Neural cell (in vitro differentiated cells): Measurements from ENCODE around the gene CIRBP. TPM values are rescaled to one million over a fixed set of nuclear protein-coding genes. Genes with fewer than 3 reads are reported as not detected.
A peak's percentile ranks its signal among the peaks of the same experiment; 100 is the strongest.

Experiments
- H2AFZ ChIP-seq: fragments of 200-600, 300-800 bp; sonication (generic), shearing (Covaris generic); 2 replicates; pipeline ENCODE4 v1.6.0; 2014; ENCODE audit warnings: low read depth, mild to moderate bottlenecking, antibody characterized with exemption, low read length, moderate library complexity
- H3F3A ChIP-seq: fragments of 200-600 bp; shearing (Covaris generic); 2 replicates; pipeline ENCODE4 v1.6.1; 2016; ENCODE audit warnings: mild to moderate bottlenecking, moderate library complexity, mixed read lengths, antibody characterized with exemption, low read length; ENCODE audit not compliant: insufficient read depth, poor library complexity, severe bottlenecking
- H3K27ac ChIP-seq: fragments of 200-600, 300-800 bp; sonication (generic), shearing (Covaris generic); 2 replicates; pipeline ENCODE4 v1.5.1; 2014; ENCODE audit warnings: mild to moderate bottlenecking, low read length, moderate library complexity
- H3K27me3 ChIP-seq: fragments of 300-800, 200-600 bp; sonication (generic), shearing (Covaris generic); 2 replicates; pipeline ENCODE4 v1.6.0; 2014; ENCODE audit warnings: mild to moderate bottlenecking, low read depth, low read length, moderate library complexity; ENCODE audit not compliant: insufficient read depth
- H3K36me3 ChIP-seq: fragments of 300-800, 200-600 bp; sonication (generic), shearing (Covaris generic); 2 replicates; pipeline ENCODE4 v1.5.1; 2014; ENCODE audit warnings: mild to moderate bottlenecking, antibody characterized with exemption, low read length, moderate library complexity; ENCODE audit not compliant: insufficient read depth
- H3K4me2 ChIP-seq: fragments of 300-800, 200-600 bp; sonication (generic), shearing (Covaris generic); 2 replicates; pipeline ENCODE4 v1.6.0; 2014; ENCODE audit warnings: mild to moderate bottlenecking, low read length
- H3K4me3 ChIP-seq: fragments of 300-800, 200-600 bp; sonication (generic), shearing (Covaris generic); 2 replicates; pipeline ENCODE4 v1.5.1; 2014; ENCODE audit warnings: mild to moderate bottlenecking, low read length, moderate library complexity
- H3K79me2 ChIP-seq: fragments of 200-600 bp; shearing (Covaris generic); replicated peaks from 2 replicates; pipeline ENCODE4 v1.6.0; 2014; ENCODE audit warnings: mild to moderate bottlenecking, low read length, moderate library complexity; ENCODE audit not compliant: insufficient read depth
- H3K9ac ChIP-seq: fragments of 300-800, 200-600 bp; sonication (generic), shearing (Covaris generic); 2 replicates; pipeline ENCODE4 v1.6.1; 2016; ENCODE audit warnings: mild to moderate bottlenecking, low read length, mixed read lengths
- H3K9me2 ChIP-seq: fragments of 200-600 bp; shearing (Covaris generic); 2 replicates; pipeline ENCODE4 v1.6.1; 2016; ENCODE audit warnings: mild to moderate bottlenecking, low read length, mixed read lengths; ENCODE audit not compliant: insufficient read depth
- H3K9me3 ChIP-seq: fragments of 200-600, 300-800 bp; sonication (generic), shearing (Covaris generic); 2 replicates; pipeline ENCODE4 v1.6.1; 2016; ENCODE audit warnings: mild to moderate bottlenecking, mixed run types, low read length, moderate library complexity, mixed read lengths
- H4K20me1 ChIP-seq: fragments of 200-600 bp; shearing (Covaris generic); 2 replicates; pipeline ENCODE4 v1.6.1; 2016; ENCODE audit warnings: mild to moderate bottlenecking, mixed run types; ENCODE audit not compliant: insufficient read depth
- EP300 ChIP-seq: fragments of 450-650 bp; conservative IDR thresholded peaks from 2 replicates; pipeline ENCODE4 v1.6.1; 2014; ENCODE audit warnings: antibody characterized with exemption, mild to moderate bottlenecking, moderate library complexity; ENCODE audit not compliant: poor library complexity, severe bottlenecking
- EZH2 ChIP-seq: fragments of 200-600, 300-800 bp; shearing (Covaris generic), sonication (generic); IDR thresholded peaks from 2 replicates; pipeline ENCODE4 v1.6.1; 2014; ENCODE audit warnings: antibody characterized with exemption, low read length, borderline replicate concordance, mild to moderate bottlenecking; ENCODE audit not compliant: insufficient read depth, poor library complexity, severe bottlenecking
- MXI1 ChIP-seq: fragments of 450-650 bp; conservative IDR thresholded peaks from 2 replicates; pipeline ENCODE4 v1.6.1; 2014; ENCODE audit warnings: antibody characterized with exemption, mild to moderate bottlenecking; ENCODE audit not compliant: poor library complexity, severe bottlenecking
- POLR2AphosphoS5 ChIP-seq: IDR thresholded peaks from 2 replicates; pipeline ENCODE4 v1.6.1; 2012
- RAD21 ChIP-seq: fragments of 450-650 bp; conservative IDR thresholded peaks from 2 replicates; pipeline ENCODE4 v1.6.1; 2014; ENCODE audit warnings: antibody characterized with exemption, mild to moderate bottlenecking, moderate library complexity
- SMC3 ChIP-seq: fragments of 450-650 bp; conservative IDR thresholded peaks from 2 replicates; pipeline ENCODE4 v1.6.1; 2014; ENCODE audit warnings: antibody characterized with exemption, mild to moderate bottlenecking, moderate library complexity; ENCODE audit not compliant: poor library complexity
- TAF1 ChIP-seq: IDR thresholded peaks from 2 replicates; pipeline ENCODE4 v1.6.1; 2012; ENCODE audit warnings: low read depth
- polyA plus RNA-seq: library from polyadenylated mRNA; depleted of rRNA; stranded (reverse); fragments of >200 nt; gene quantifications from 2 replicates; pipeline ENCODE4 v1.2.3, GENCODE V29; 2014
- TF ChIP-seq, protein P1 (sequence below): fragments of 450-650 bp; IDR thresholded peaks from 2 replicates; pipeline ENCODE4 v1.5.1; 2014; ENCODE audit warnings: antibody characterized with exemption, mild to moderate bottlenecking, moderate library complexity; ENCODE audit not compliant: poor library complexity, severe bottlenecking
- TF ChIP-seq, protein P2 (sequence below): IDR thresholded peaks from 2 replicates; pipeline ENCODE4 v1.6.1; 2012; ENCODE audit warnings: borderline replicate concordance

CIRBP gene
- polyA plus RNA-seq, 1 donor from 2014 or later = 1,663 TPM

DNA sequence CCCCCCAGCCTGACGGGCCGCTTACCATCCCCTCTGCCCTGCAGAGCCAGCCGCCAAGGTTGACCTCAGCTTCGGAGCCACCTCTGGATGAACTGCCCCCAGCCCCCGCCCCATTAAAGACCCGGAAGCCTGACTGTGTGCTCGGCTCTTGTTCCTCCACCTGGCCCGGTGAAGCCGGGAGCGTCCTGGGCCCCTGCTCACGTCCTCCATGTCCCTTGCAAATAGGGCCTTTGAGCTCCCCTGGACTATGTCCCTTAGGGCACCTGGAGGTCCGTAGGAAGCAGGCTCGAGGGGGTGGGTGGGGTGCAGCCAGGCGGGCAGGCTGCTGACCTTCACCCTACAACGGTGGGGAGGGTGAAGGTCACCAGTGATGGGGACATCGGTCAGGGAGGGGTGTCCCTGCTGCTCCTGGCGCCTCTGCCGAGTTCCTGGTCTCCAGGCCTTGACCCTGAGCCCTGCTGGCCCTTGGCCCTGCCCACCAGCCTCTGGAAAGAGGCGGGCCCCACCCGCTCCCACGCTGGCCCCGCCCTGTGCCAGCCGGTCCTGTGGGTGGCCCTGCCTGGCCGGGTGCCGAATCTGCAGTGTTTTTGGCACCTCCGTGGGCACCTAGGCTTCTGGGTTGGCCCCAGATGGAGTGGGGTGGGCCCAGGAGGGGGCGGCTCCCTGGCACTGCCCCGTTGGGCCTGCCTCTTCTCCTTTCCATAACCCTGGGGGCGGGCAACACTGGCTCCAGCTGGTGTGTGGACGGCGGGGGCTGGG lies 24.3 kb upstream of the CIRBP start:
- peak overlapping the region; percentile 30 for H3K4me3 ChIP-seq
- H3K79me2 ChIP-seq = peaks cover 10% of the 10 kb centered on the region
- TF ChIP-seq, protein P1, sequence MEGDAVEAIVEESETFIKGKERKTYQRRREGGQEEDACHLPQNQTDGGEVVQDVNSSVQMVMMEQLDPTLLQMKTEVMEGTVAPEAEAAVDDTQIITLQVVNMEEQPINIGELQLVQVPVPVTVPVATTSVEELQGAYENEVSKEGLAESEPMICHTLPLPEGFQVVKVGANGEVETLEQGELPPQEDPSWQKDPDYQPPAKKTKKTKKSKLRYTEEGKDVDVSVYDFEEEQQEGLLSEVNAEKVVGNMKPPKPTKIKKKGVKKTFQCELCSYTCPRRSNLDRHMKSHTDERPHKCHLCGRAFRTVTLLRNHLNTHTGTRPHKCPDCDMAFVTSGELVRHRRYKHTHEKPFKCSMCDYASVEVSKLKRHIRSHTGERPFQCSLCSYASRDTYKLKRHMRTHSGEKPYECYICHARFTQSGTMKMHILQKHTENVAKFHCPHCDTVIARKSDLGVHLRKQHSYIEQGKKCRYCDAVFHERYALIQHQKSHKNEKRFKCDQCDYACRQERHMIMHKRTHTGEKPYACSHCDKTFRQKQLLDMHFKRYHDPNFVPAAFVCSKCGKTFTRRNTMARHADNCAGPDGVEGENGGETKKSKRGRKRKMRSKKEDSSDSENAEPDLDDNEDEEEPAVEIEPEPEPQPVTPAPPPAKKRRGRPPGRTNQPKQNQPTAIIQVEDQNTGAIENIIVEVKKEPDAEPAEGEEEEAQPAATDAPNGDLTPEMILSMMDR = no peak
- TF ChIP-seq EZH2 (no peak), POLR2AphosphoS5 (no peak), EP300 (no peak), TAF1 (no peak), MXI1 (no peak), RAD21 (no peak), SMC3 (no peak)
- TF ChIP-seq, protein P2, sequence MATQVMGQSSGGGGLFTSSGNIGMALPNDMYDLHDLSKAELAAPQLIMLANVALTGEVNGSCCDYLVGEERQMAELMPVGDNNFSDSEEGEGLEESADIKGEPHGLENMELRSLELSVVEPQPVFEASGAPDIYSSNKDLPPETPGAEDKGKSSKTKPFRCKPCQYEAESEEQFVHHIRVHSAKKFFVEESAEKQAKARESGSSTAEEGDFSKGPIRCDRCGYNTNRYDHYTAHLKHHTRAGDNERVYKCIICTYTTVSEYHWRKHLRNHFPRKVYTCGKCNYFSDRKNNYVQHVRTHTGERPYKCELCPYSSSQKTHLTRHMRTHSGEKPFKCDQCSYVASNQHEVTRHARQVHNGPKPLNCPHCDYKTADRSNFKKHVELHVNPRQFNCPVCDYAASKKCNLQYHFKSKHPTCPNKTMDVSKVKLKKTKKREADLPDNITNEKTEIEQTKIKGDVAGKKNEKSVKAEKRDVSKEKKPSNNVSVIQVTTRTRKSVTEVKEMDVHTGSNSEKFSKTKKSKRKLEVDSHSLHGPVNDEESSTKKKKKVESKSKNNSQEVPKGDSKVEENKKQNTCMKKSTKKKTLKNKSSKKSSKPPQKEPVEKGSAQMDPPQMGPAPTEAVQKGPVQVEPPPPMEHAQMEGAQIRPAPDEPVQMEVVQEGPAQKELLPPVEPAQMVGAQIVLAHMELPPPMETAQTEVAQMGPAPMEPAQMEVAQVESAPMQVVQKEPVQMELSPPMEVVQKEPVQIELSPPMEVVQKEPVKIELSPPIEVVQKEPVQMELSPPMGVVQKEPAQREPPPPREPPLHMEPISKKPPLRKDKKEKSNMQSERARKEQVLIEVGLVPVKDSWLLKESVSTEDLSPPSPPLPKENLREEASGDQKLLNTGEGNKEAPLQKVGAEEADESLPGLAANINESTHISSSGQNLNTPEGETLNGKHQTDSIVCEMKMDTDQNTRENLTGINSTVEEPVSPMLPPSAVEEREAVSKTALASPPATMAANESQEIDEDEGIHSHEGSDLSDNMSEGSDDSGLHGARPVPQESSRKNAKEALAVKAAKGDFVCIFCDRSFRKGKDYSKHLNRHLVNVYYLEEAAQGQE = no peak
- H3K9ac ChIP-seq = peak overlapping the region; percentile 52
- no peaks in the 10 kb centered on the region for H3K36me3 ChIP-seq
- H4K20me1 ChIP-seq = no peaks in the 10 kb centered on the region
- H3K9me3 ChIP-seq = no peaks in the 10 kb centered on the region
- H3F3A ChIP-seq = no peaks in the 10 kb centered on the region
- H3K4me2 ChIP-seq = no peak overlapping the region
- no peaks in the 10 kb centered on the region for H3K9me2 ChIP-seq
- peak overlapping the region; percentile 55 for H3K27ac ChIP-seq
- H2AFZ ChIP-seq = no peak overlapping the region
- no peaks in the 10 kb centered on the region for H3K27me3 ChIP-seq

- TF ChIP-seq, protein P2 = no peak
- TF ChIP-seq MXI1 (no peak), EZH2 (no peak), EP300 (no peak), SMC3 (no peak), TAF1 (no peak), RAD21 (no peak), POLR2AphosphoS5 (no peak)
- TF ChIP-seq, protein P1 = no peak
- H3K9ac ChIP-seq = peak overlapping the region; percentile 16
- H3F3A ChIP-seq = no peaks in the 10 kb centered on the region
- H3K79me2 ChIP-seq = peaks cover 13% of the 10 kb centered on the region
- no peak overlapping the region for H3K4me3 ChIP-seq
- H4K20me1 ChIP-seq = no peaks in the 10 kb centered on the region
- no peaks in the 10 kb centered on the region for H3K9me2 ChIP-seq
- no peak overlapping the region for H3K4me2 ChIP-seq
- no peaks in the 10 kb centered on the region for H3K9me3 ChIP-seq
- H3K27ac ChIP-seq = no peak overlapping the region
- H3K36me3 ChIP-seq = no peaks in the 10 kb centered on the region
- no peaks in the 10 kb centered on the region for H3K27me3 ChIP-seq
- no peak overlapping the region for H2AFZ ChIP-seq
Measured at GRCh38 chr19:1245494-1246264, 23.5 kb upstream of the CIRBP start.
